H9 (cell line): ENCODE results near the gene ADIRF. TPM values are rescaled to one million over a fixed set of nuclear protein-coding genes. Genes with fewer than 3 reads are reported as not detected.

ENCODE experiments used
- DNase-seq: peaks from one replicate; pipeline ENCODE4 v3.0.0-alpha.2; 2017
- H2AFZ ChIP-seq: one replicate; pipeline ENCODE4 v1.6.1; 2013; ENCODE audit warnings: mild to moderate bottlenecking, low read length, control low read depth, moderate library complexity
- H2AK5ac ChIP-seq: 2 replicates; pipeline ENCODE4 v1.6.1; 2013; ENCODE audit warnings: low read length, control low read depth, mixed read lengths; ENCODE audit not compliant: insufficient read length
- H2BK120ac ChIP-seq: one replicate; pipeline ENCODE4 v1.6.1; 2013; ENCODE audit warnings: low read depth, mild to moderate bottlenecking, low read length, control low read depth, inconsistent platforms; ENCODE audit not compliant: poor library complexity, severe bottlenecking
- H2BK12ac ChIP-seq: 2 replicates; pipeline ENCODE4 v1.6.1; 2013; ENCODE audit warnings: low read length, control low read depth, mixed read lengths, low read depth; ENCODE audit not compliant: insufficient read length
- H2BK15ac ChIP-seq: 2 replicates; pipeline ENCODE4 v1.6.1; 2013; ENCODE audit warnings: low read depth, low read length, control low read depth
- H2BK20ac ChIP-seq: one replicate; pipeline ENCODE4 v1.6.1; 2013; ENCODE audit warnings: low read depth, mild to moderate bottlenecking, low read length, control low read depth, inconsistent platforms; ENCODE audit not compliant: poor library complexity, severe bottlenecking
- H2BK5ac ChIP-seq: 2 replicates; pipeline ENCODE4 v1.6.1; 2013; ENCODE audit warnings: low read length, control low read depth, mixed read lengths; ENCODE audit not compliant: insufficient read length
- H3K14ac ChIP-seq: 2 replicates; pipeline ENCODE4 v1.6.1; 2013; ENCODE audit warnings: low read length, control low read depth; ENCODE audit not compliant: insufficient read depth
- H3K18ac ChIP-seq: 2 replicates; pipeline ENCODE4 v1.6.1; 2013; ENCODE audit warnings: low read depth, mild to moderate bottlenecking, mixed read lengths, low read length, control low read depth; ENCODE audit not compliant: insufficient read length
- H3K23ac ChIP-seq: 2 replicates; pipeline ENCODE4 v1.6.1; 2013; ENCODE audit warnings: low read length, control low read depth, mixed read lengths, low read depth; ENCODE audit not compliant: insufficient read length
- H3K23me2 ChIP-seq: 2 replicates; pipeline ENCODE4 v1.6.1; 2013; ENCODE audit warnings: low read depth, mild to moderate bottlenecking, mixed read lengths, low read length, control low read depth; ENCODE audit not compliant: insufficient read length, poor library complexity, severe bottlenecking
- H3K27ac ChIP-seq: 2 replicates; pipeline ENCODE4 v1.5.1; 2013; ENCODE audit warnings: low read length, control low read depth, mixed read lengths, low read depth; ENCODE audit not compliant: insufficient read length
- H3K27me3 ChIP-seq: 2 replicates; pipeline ENCODE4 v1.6.1; 2013; ENCODE audit warnings: low read length, control low read depth, inconsistent platforms; ENCODE audit not compliant: insufficient read depth
- H3K4ac ChIP-seq: 2 replicates; pipeline ENCODE4 v1.6.1; 2013; ENCODE audit warnings: low read depth, mild to moderate bottlenecking, control low read depth, inconsistent platforms, low read length, moderate library complexity
- H3K4me1 ChIP-seq: 2 replicates; pipeline ENCODE4 v1.6.1; 2013; ENCODE audit warnings: low read length, control low read depth, inconsistent platforms; ENCODE audit not compliant: insufficient read depth
- H3K4me2 ChIP-seq: 2 replicates; pipeline ENCODE4 v1.6.1; 2013; ENCODE audit warnings: low read length, control low read depth, mixed read lengths; ENCODE audit not compliant: insufficient read length, insufficient read depth
- H3K56ac ChIP-seq: 2 replicates; pipeline ENCODE4 v1.6.1; 2013; ENCODE audit warnings: low read depth, mild to moderate bottlenecking, mixed read lengths, low read length, control low read depth; ENCODE audit not compliant: insufficient read length
- H3K79me1 ChIP-seq: 2 replicates; pipeline ENCODE4 v1.6.1; 2013; ENCODE audit warnings: low read depth, mild to moderate bottlenecking, moderate library complexity, low read length, control low read depth, inconsistent platforms; ENCODE audit not compliant: insufficient read depth, poor library complexity, severe bottlenecking
- H3K79me2 ChIP-seq: 2 replicates; pipeline ENCODE4 v1.6.1; 2013; ENCODE audit warnings: low read length, control low read depth, inconsistent platforms; ENCODE audit not compliant: insufficient read depth
- H3K9ac ChIP-seq: 2 replicates; pipeline ENCODE4 v1.6.1; 2013; ENCODE audit warnings: low read length, control low read depth, mixed read lengths; ENCODE audit not compliant: insufficient read length; ENCODE audit errors: extremely low read depth
- H3K9me3 ChIP-seq: one replicate; pipeline ENCODE4 v1.6.1; 2013; ENCODE audit warnings: low read depth, low read length, inconsistent platforms; ENCODE audit not compliant: control insufficient read depth
- H3T11ph ChIP-seq: one replicate; pipeline ENCODE4 v1.6.1; 2013; ENCODE audit warnings: mild to moderate bottlenecking, low read length, control low read depth, inconsistent platforms
- H4K20me1 ChIP-seq: one replicate; pipeline ENCODE4 v1.6.1; 2013; ENCODE audit not compliant: control insufficient read depth, insufficient read length, insufficient read depth
- H4K5ac ChIP-seq: 2 replicates; pipeline ENCODE4 v1.6.1; 2013; ENCODE audit warnings: low read depth, mild to moderate bottlenecking, mixed read lengths, low read length, control low read depth; ENCODE audit not compliant: insufficient read length
- H4K8ac ChIP-seq: replicated peaks from 2 replicates; pipeline ENCODE4 v1.6.1; 2013; ENCODE audit warnings: low read length, control low read depth, mixed read lengths, low read depth; ENCODE audit not compliant: insufficient read length
- H4K91ac ChIP-seq: 2 replicates; pipeline ENCODE4 v1.6.1; 2013; ENCODE audit warnings: low read depth, mild to moderate bottlenecking, moderate library complexity, mixed read lengths, low read length, control low read depth; ENCODE audit not compliant: insufficient read length
- H3K27ac Mint-ChIP-seq, 3 experiments: 2 replicates in 2 of 3; 3 replicates in 1 of 3; pipeline ENCODE4 v1.8.0; 2020 to 2021; ENCODE audit warnings: mixed read lengths in 3 of 3, mild to moderate bottlenecking in 1 of 3, moderate library complexity in 1 of 3
- H3K27me3 Mint-ChIP-seq: 2 replicates; pipeline ENCODE4 v1.8.0; 2021; ENCODE audit warnings: low read depth, mild to moderate bottlenecking, moderate library complexity, mixed read lengths
- H3K36me3 Mint-ChIP-seq, 3 experiments: 2 replicates in 2 of 3; 3 replicates in 1 of 3; pipeline ENCODE4 v1.8.0; 2020 to 2021; ENCODE audit warnings: low read depth in 3 of 3, mixed read lengths in 3 of 3; ENCODE audit not compliant: insufficient read depth in 1 of 3
- H3K4me1 Mint-ChIP-seq, 2 experiments: 2 replicates each; pipeline ENCODE4 v1.8.0; 2020; ENCODE audit warnings: mixed read lengths in 2 of 2
- H3K4me3 Mint-ChIP-seq, 2 experiments: 2 replicates in 1 of 2; 3 replicates in 1 of 2; pipeline ENCODE4 v1.8.0; 2020 to 2021; ENCODE audit warnings: mild to moderate bottlenecking in 2 of 2, mixed read lengths in 2 of 2, moderate library complexity in 1 of 2
- H3K9me3 Mint-ChIP-seq, 2 experiments: 2 replicates in 1 of 2; 3 replicates in 1 of 2; pipeline ENCODE4 v1.8.0; 2020; ENCODE audit warnings: mild to moderate bottlenecking in 2 of 2, mixed read lengths in 2 of 2, moderate library complexity in 1 of 2
- WGBS: extraction: QIAGEN DNeasy Blood & Tissue Kit; methylation state at CpG from one replicate; pipeline ENCODE4 v1.1.7; 2013; ENCODE audit warnings: missing lambda C conversion rate, low lambda C conversion rate, mixed read lengths; ENCODE audit not compliant: insufficient read length; ENCODE audit errors: extremely low coverage; 5-methylcytosine and 5-hydroxymethylcytosine counted together
- total RNA-seq: library from RNA; stranded (reverse); gene quantifications from 2 replicates; pipeline ENCODE4 v1.2.1, GENCODE V29; 2021
- TF ChIP-seq, protein P1 (sequence below): fragments of 200-600 bp; sonication (generic); conservative IDR thresholded peaks from 3 replicates; pipeline ENCODE4 v1.8.0; 2021; ENCODE audit warnings: antibody characterized with exemption, mild to moderate bottlenecking

ADIRF gene
- total RNA-seq, 1 experiment from 2014 or later = not detected

DNA sequence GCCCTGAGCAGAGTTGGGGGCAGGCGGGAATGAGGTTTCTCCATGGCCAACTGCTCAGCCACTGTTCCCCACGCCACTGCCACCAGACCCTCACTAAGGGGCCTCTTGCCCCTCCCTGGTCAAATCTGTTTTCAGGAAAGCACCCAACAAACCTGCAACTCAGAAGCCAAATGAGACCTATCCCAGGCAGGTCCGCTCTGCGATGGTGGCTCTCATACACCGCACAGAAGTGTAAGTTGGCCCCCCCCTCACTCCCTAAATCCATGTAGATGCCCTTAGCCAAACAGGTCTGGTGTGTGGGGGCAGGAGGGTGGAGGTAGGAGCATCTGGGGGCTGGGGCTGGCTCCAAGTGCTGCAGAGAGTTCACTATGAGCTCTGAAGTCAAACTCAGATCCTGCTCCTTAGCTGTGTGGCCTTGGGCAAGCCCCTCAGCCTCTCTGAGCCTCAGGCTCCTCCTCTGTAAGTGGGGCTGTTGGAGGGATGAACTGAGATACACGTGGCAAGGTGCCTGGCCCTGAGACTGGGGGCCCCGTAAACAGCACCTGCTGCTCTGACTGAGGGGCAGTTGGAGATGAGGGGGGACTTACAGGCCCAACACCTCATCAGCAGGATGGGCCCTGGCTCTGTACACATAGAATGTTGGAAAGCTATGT is 12.0 kb upstream of the ADIRF start:
- Mint-ChIP-seq H3K27me3 (peaks cover 4% of the 10 kb centered on the region), H3K9me3 (peaks cover 19 to 25% of the 10 kb centered on the region in 2 experiments), H3K4me3 (peak overlapping the region in 1 of 2 experiments; percentile 18; a peak in 1 of 5 replicates), H3K27ac (peak overlapping the region in 1 of 3 experiments; percentile 49; a peak in 4 of 7 replicates), H3K36me3 (peaks cover 16 to 24% (median 18%) of the 10 kb centered on the region in 3 experiments), H3K4me1 (peaks cover 45 to 55% of the 10 kb centered on the region in 2 experiments)
- Histone ChIP-seq H3T11ph (no peak overlapping the region), H2BK12ac (no peak overlapping the region), H2AFZ (no peak overlapping the region), H3K79me2 (no peaks in the 10 kb centered on the region), H2BK20ac (no peak overlapping the region), H3K23ac (no peak overlapping the region), H3K23me2 (no peaks in the 10 kb centered on the region), H3K27ac (no peak overlapping the region), H3K79me1 (no peaks in the 10 kb centered on the region), H3K27me3 (no peaks in the 10 kb centered on the region), H2BK5ac (no peak overlapping the region), H3K14ac (no peak overlapping the region; the same call in 1 of the 2 replicates), H3K56ac (no peak overlapping the region), H3K4ac (no peak overlapping the region), H2AK5ac (no peak overlapping the region), H4K91ac (no peak overlapping the region), H3K9me3 (peaks cover 6% of the 10 kb centered on the region), H3K9ac (no peak overlapping the region), H4K8ac (no peak overlapping the region), H4K20me1 (no peaks in the 10 kb centered on the region), H4K5ac (no peak overlapping the region), H3K4me1 (peaks cover 11% of the 10 kb centered on the region; the same call in 1 of the 2 replicates), H3K18ac (no peak overlapping the region), H2BK120ac (no peak overlapping the region), H2BK15ac (no peak overlapping the region), H3K4me2 (no peak overlapping the region)
- DNase-seq = no peak
- TF ChIP-seq, protein P1, sequence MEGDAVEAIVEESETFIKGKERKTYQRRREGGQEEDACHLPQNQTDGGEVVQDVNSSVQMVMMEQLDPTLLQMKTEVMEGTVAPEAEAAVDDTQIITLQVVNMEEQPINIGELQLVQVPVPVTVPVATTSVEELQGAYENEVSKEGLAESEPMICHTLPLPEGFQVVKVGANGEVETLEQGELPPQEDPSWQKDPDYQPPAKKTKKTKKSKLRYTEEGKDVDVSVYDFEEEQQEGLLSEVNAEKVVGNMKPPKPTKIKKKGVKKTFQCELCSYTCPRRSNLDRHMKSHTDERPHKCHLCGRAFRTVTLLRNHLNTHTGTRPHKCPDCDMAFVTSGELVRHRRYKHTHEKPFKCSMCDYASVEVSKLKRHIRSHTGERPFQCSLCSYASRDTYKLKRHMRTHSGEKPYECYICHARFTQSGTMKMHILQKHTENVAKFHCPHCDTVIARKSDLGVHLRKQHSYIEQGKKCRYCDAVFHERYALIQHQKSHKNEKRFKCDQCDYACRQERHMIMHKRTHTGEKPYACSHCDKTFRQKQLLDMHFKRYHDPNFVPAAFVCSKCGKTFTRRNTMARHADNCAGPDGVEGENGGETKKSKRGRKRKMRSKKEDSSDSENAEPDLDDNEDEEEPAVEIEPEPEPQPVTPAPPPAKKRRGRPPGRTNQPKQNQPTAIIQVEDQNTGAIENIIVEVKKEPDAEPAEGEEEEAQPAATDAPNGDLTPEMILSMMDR = no peak
- no CpG with 5 or more reads among the region's 7 CpGs for whole genome bisulfite sequencing
